Loucy (cell line): ENCODE data around the gene ZNF30.

Source experiments
- EZH2phosphoT487 ChIP-seq: fragments of 200-600 bp; IDR thresholded peaks from 2 replicates; pipeline ENCODE4 v1.6.1; 2018; ENCODE audit warnings: antibody characterized with exemption, mild to moderate bottlenecking, moderate library complexity, borderline replicate concordance
- TF ChIP-seq, protein P1 (sequence below): fragments of 200-600 bp; sonication (generic); conservative IDR thresholded peaks from 2 replicates; pipeline ENCODE4 v1.5.1; 2014; ENCODE audit warnings: mild to moderate bottlenecking, antibody characterized with exemption, low read length

DNA sequence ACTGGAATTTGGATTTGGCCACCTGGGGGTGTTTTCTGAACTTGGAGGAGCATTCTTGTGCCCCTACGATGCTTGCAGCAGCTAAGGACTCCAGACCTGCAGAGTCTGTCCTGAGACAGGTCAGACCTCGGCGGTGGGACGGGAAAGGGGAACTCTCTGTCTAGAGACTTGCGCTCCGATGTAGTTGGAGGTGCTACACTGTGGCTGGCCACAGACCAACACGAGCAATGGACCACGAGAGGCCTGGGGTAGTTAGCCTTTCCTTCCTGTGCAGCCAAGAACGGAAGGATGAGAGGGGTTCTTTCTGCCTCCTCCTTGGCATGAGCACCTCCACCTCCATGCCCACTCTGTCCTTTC lies 67.6 kb downstream of the ZNF30 start:
- TF ChIP-seq, protein P1, sequence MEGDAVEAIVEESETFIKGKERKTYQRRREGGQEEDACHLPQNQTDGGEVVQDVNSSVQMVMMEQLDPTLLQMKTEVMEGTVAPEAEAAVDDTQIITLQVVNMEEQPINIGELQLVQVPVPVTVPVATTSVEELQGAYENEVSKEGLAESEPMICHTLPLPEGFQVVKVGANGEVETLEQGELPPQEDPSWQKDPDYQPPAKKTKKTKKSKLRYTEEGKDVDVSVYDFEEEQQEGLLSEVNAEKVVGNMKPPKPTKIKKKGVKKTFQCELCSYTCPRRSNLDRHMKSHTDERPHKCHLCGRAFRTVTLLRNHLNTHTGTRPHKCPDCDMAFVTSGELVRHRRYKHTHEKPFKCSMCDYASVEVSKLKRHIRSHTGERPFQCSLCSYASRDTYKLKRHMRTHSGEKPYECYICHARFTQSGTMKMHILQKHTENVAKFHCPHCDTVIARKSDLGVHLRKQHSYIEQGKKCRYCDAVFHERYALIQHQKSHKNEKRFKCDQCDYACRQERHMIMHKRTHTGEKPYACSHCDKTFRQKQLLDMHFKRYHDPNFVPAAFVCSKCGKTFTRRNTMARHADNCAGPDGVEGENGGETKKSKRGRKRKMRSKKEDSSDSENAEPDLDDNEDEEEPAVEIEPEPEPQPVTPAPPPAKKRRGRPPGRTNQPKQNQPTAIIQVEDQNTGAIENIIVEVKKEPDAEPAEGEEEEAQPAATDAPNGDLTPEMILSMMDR, result no peak
- no peak for TF ChIP-seq EZH2phosphoT487
